Adrenal gland (tissue), 12 donors: ENCODE data around the gene PARD3B. TPM values are rescaled to one million over a fixed set of nuclear protein-coding genes. Genes with fewer than 3 reads are reported as not detected.

Experiments
- DNase-seq, 7 donors: peaks; one replicate each; pipeline ENCODE4 v3.0.0-alpha.2; 2019 to 2020
- H3K27ac ChIP-seq, 5 donors: fragments of 200-600 bp; sonication (generic) in 4 of 5; 1 replicate in 3 of 5; 2 replicates in 2 of 5; pipeline versions ENCODE4 v1.5.1 to v1.8.0; 2016 to 2020; ENCODE audit warnings: mild to moderate bottlenecking in 1 of 5
- H3K27me3 ChIP-seq: fragments of 200-600 bp; 2 replicates; pipeline ENCODE4 v1.8.0; 2021
- H3K36me3 ChIP-seq, 2 donors: fragments of 200-600 bp; replicated peaks in 1 of 2; 1 replicate in 1 of 2; 2 replicates in 1 of 2; pipeline versions ENCODE4 v1.5.1 to v1.8.0; 2018 to 2022
- H3K4me1 ChIP-seq, 2 donors: fragments of 200-600 bp; replicated peaks in 1 of 2; 1 replicate in 1 of 2; 2 replicates in 1 of 2; pipeline versions ENCODE4 v1.5.1 to v1.8.0; 2018 to 2021
- H3K4me3 ChIP-seq, 4 donors: fragments of 200-600 bp; sonication (generic) in 3 of 4; one replicate each; pipeline ENCODE4 v1.5.1; 2016 to 2018
- H3K9me3 ChIP-seq, 3 donors: fragments of 200-600 bp; sonication (generic) in 1 of 3; replicated peaks in 1 of 3; 1 replicate in 2 of 3; 2 replicates in 1 of 3; pipeline versions ENCODE4 v1.5.1 to v1.8.0; 2016 to 2021
- CTCF ChIP-seq, 6 experiments: fragments of 450-650 bp in 4 of 6; fragments of 200-600 bp in 2 of 6; sonication (generic) in 1 of 6; IDR thresholded peaks; 1 replicate in 5 of 6; 2 replicates in 1 of 6; pipeline versions ENCODE4 v1.5.1 to v1.8.0; 2016 to 2021; ENCODE audit warnings: antibody characterized with exemption in 6 of 6, mild to moderate bottlenecking in 2 of 6, moderate library complexity in 1 of 6
- POLR2A ChIP-seq, 2 donors: fragments of 450-650 bp; IDR thresholded peaks; one replicate each; pipeline ENCODE4 v1.6.1; 2017; ENCODE audit warnings: antibody characterized with exemption in 2 of 2, mild to moderate bottlenecking in 2 of 2, moderate library complexity in 1 of 2
- WGBS, 4 donors: extraction: QIAGEN DNeasy Blood & Tissue Kit in 2 of 4; methylation state at CpG; one replicate each; pipeline versions ENCODE4 v1.1.5 to v1.1.7; 2013 to 2017; 5-methylcytosine and 5-hydroxymethylcytosine counted together
- intact Hi-C, 2 donors: fragments of 100-400 bp; cut with DNase I; formaldehyde crosslinking; loops; one replicate each; pipeline versions ENCODE4 v1.14.1 to v1.15.0; 2022 to 2023
- polyA plus RNA-seq, 3 donors: library from polyadenylated mRNA; stranded (reverse); fragments of 200-250 nt in 2 of 3; fragments of 350-450 nt in 1 of 3; fragmentation: Illumina TruSeq in 1 of 3; extraction: RNeasy Lipid Tissue Mini Kit (QIAGEN cat#74804) in 1 of 3; gene quantifications; one replicate each; pipeline ENCODE4 v1.2.3, GENCODE V29; 2013 to 2014
- total RNA-seq, 9 donors: library from RNA; depleted of rRNA in 4 of 9; stranded (reverse); fragments of >200 nt in 4 of 9; fragments of 120-200 nt in 1 of 9; fragmentation: NEBNext Ultra II Directional in 1 of 9; extraction: Animal tissue kit (Norgen Biotek cat#: 25700) in 1 of 9; gene quantifications; one replicate each; pipeline versions ENCODE4 v1.1.0 to v1.2.4, GENCODE V29; 2013 to 2023
- donor health status: healthy with polysubstance abuse.
- donor health status: Bipolar disorder and iron deficiency.
- donor health status: DM: yes; HTN: yes; CAD: no.
- donor health status: DM: no; HTN: no; CAD: no.
- donor health status: DM: no; HTN: no; CAD: no.
- donor health status: DM: yes; HTN: yes; CAD: no.

Gene PARD3B
- total and polyA plus RNA-seq, 12 donors: 1.9 to 20.4 (median 9.5) TPM

GRCh38 chr2:205511221-205511620, 965.9 kb downstream of the PARD3B start:
- Histone ChIP-seq H3K27me3 (no peaks in the 10 kb centered on the region), H3K4me3 (no peak overlapping the region), H3K4me1 (no peaks in the 10 kb centered on the region), H3K27ac (no peak overlapping the region), H3K36me3 (no peaks in the 10 kb centered on the region), H3K9me3 (no peaks in the 10 kb centered on the region)
- intact Hi-C loops: no loop called here
- WGBS, 4 donors: 44 to 49% (median 46%) methylated on average over 2 of the region's 2 CpGs
- TF ChIP-seq POLR2A (IDR thresholded peaks at IDR 0.05) (no peak), CTCF (IDR thresholded peaks at IDR 0.05) (no peak)
- no peak for DNase-seq

- Histone ChIP-seq H3K27me3 (no peaks in the 10 kb centered on the region), H3K36me3 (no peaks in the 10 kb centered on the region), H3K4me1 (no peaks in the 10 kb centered on the region), H3K9me3 (no peaks in the 10 kb centered on the region), H3K27ac (no peak overlapping the region), H3K4me3 (no peak overlapping the region)
- intact Hi-C loops: no loop called here
- WGBS, 4 donors: 84 to 93% (median 91%) methylated on average over 3 of the region's 3 CpGs
- TF ChIP-seq POLR2A (IDR thresholded peaks at IDR 0.05) (no peak), CTCF (IDR thresholded peaks at IDR 0.05) (no peak)
- no peak for DNase-seq
Observed at GRCh38 chr2:205511641-205512040, 966.4 kb downstream of the PARD3B start.

- no peak for TF ChIP-seq CTCF (IDR thresholded peaks at IDR 0.05)
- TF ChIP-seq POLR2A (IDR thresholded peaks at IDR 0.05): no peak
- Histone ChIP-seq H3K36me3 (no peaks in the 10 kb centered on the region), H3K4me1 (no peaks in the 10 kb centered on the region), H3K4me3 (no peak overlapping the region), H3K9me3 (no peaks in the 10 kb centered on the region), H3K27ac (no peak overlapping the region), H3K27me3 (no peaks in the 10 kb centered on the region)
- 94 to 97% (median 95%) methylated on average over 4 of the region's 4 CpGs for WGBS, 4 donors
- intact Hi-C loops: no loop called here
- DNase-seq: no peak
Observed at GRCh38 chr2:205520311-205520710, 975.0 kb downstream of the PARD3B start.

DNA sequence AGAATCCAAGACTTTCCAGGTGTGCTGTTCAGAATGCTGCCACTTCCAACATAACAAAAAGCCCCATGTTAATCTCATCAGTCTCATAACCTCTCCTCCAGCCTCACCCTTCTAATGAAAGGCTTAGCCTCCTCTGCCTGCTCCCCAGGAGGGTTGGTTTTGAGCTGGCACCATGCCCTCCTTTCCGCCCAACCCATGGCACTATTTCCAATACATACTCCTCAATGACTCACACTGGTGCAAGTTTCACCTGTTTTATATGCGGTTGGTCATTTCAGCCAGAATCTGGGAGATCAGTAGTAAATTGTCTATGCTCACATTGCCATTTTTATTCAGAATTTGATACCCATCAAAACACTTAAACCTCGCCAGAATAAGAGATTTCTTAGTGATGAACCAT, 979.4 kb downstream of the PARD3B start:
- no peak overlapping the region for H3K4me3 ChIP-seq
- H3K36me3 ChIP-seq: no peaks in the 10 kb centered on the region
- DNase-seq: no peak
- intact Hi-C loops: no loop called here
- H3K9me3 ChIP-seq: no peaks in the 10 kb centered on the region
- H3K27ac ChIP-seq: no peak overlapping the region
- 91 to 95% (median 94%) methylated on average over 3 of the region's 3 CpGs for WGBS, 4 donors
- no peaks in the 10 kb centered on the region for H3K27me3 ChIP-seq
- no peak for TF ChIP-seq CTCF (IDR thresholded peaks at IDR 0.05)
- TF ChIP-seq POLR2A (IDR thresholded peaks at IDR 0.05): no peak
- no peaks in the 10 kb centered on the region for H3K4me1 ChIP-seq
